Vagina (tissue), 2 donors: ENCODE measurements around the gene TRMT44.

ENCODE experiments used
- POLR2A ChIP-seq, 2 donors: fragments of 450-650 bp; IDR thresholded peaks; one replicate each; pipeline ENCODE4 v1.6.1; 2017; ENCODE audit warnings: antibody characterized with exemption in 2 of 2, mild to moderate bottlenecking in 2 of 2, moderate library complexity in 2 of 2
- TF ChIP-seq, protein P1 (sequence below), 3 experiments: fragments of 450-650 bp in 2 of 3; fragments of 200-600 bp in 1 of 3; sonication (generic) in 1 of 3; IDR thresholded peaks; one replicate each; pipeline ENCODE4 v1.5.1; 2017 to 2019; ENCODE audit warnings: antibody characterized with exemption in 3 of 3, mild to moderate bottlenecking in 2 of 3, moderate library complexity in 2 of 3

DNA sequence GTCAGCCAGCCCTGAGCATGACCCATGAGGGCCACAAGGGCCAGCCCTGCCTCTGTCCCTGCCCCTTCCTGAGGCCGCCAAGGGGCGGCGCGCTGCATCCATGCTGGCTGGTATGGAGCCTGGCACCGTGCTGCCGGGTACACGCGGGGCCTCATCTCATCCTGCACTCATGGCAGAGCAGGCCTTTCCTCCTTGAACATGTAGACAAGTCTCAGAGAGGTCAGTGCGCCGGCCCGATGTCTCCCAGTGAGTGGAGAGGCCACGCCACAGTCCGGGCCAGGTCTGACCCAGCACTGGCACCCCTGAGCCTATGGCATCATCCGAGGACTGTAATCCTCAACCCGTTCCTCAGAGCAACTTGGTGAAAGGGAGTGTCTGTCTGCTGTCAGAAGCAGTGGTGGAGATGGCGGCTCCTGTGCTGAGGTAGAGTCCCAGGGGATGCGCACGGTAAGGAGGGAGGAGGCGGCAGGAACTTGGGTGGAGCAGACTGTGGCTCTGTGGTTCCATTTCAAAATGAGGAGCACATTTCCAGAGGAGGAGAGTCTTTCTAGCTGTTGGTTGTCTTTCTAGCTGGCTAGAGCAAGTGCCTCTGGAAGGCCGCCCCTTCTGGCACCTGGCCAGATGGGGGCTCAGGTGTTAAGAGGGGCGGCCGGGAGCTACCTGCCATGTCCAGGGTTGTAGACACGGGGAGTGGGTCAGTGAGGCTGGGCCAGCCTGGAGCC is 32.8 kb downstream of the TRMT44 start:
- TF ChIP-seq, protein P1, sequence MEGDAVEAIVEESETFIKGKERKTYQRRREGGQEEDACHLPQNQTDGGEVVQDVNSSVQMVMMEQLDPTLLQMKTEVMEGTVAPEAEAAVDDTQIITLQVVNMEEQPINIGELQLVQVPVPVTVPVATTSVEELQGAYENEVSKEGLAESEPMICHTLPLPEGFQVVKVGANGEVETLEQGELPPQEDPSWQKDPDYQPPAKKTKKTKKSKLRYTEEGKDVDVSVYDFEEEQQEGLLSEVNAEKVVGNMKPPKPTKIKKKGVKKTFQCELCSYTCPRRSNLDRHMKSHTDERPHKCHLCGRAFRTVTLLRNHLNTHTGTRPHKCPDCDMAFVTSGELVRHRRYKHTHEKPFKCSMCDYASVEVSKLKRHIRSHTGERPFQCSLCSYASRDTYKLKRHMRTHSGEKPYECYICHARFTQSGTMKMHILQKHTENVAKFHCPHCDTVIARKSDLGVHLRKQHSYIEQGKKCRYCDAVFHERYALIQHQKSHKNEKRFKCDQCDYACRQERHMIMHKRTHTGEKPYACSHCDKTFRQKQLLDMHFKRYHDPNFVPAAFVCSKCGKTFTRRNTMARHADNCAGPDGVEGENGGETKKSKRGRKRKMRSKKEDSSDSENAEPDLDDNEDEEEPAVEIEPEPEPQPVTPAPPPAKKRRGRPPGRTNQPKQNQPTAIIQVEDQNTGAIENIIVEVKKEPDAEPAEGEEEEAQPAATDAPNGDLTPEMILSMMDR (IDR thresholded peaks at IDR 0.05), result no peak
- no peak for TF ChIP-seq POLR2A (IDR thresholded peaks at IDR 0.05)
